K562 (cell line): Measurements from ENCODE around the gene CTTNBP2NL. TPM values are rescaled to one million over a fixed set of nuclear protein-coding genes. Genes with fewer than 3 reads are reported as not detected.

Source experiments
- ATAC-seq: fragments of 200-7000 bp; cut with Tn5 transposase; 3 replicates; pipeline ENCODE4 v1.9.1; 2020; ENCODE audit warnings: moderate library complexity
- BruUV-seq: library from RNA; stranded (reverse); fragments of 400-500 nt; replicated peaks from 2 replicates; lab custom pipeline; 2021; lab: Mats Ljungman, UMichigan
- CTCF ChIA-PET: fragments of 300-600 bp; formaldehyde crosslinking; extraction: SDS; loops from one replicate; lab custom pipeline; 2021; ENCODE audit warnings: low intra/inter-chr PET ratio; lab: Yijun Ruan, JAX
- POLR2A ChIA-PET: fragments of 300-600, 350-650 bp; sonication (Branson Sonifier 250); formaldehyde crosslinking; extraction: SDS; loops from one replicate; lab custom pipeline; 2021; ENCODE audit warnings: antibody characterized with exemption, inconsistent platforms; lab: Yijun Ruan, JAX
- DNase-seq, 4 experiments: peaks; one replicate each; pipeline versions ENCODE4 v3.0.0 to v3.0.0-alpha.2; 2011 to 2018; ENCODE audit warnings: low spot score in 3 of 4, mixed read lengths in 3 of 4; ENCODE audit errors: extremely low read depth in 1 of 4
- FAIRE-seq: peaks from 2 replicates; lab custom pipeline; 2011; peaks lifted over from hg19 to GRCh38; lab: Jason Lieb, UNC
- H2AFZ ChIP-seq: 2 replicates; pipeline ENCODE4 v1.6.0; 2011; ENCODE audit warnings: low read depth, low read length, control low read depth, inconsistent platforms
- H3K27ac ChIP-seq: fragments of 200-600 bp; 3 replicates; pipeline ENCODE4 v1.8.0; 2011; ENCODE audit warnings: low read depth, mild to moderate bottlenecking, control low read depth, inconsistent platforms, low read length, moderate library complexity, mixed read lengths; ENCODE audit errors: extremely low read depth
- H3K27me3 ChIP-seq, 2 experiments: fragments of 300-600 bp in 1 of 2; 2 replicates in 1 of 2; 3 replicates in 1 of 2; pipeline versions ENCODE4 v1.6.0 to v1.8.0; 2011; ENCODE audit warnings: inconsistent platforms in 2 of 2, low read length in 2 of 2, mild to moderate bottlenecking in 1 of 2, mixed read lengths in 1 of 2, moderate library complexity in 1 of 2; ENCODE audit not compliant: control insufficient read depth in 2 of 2, insufficient read depth in 2 of 2
- H3K36me3 ChIP-seq: fragments of 300-600 bp; 3 replicates; pipeline ENCODE4 v1.8.0; 2011; ENCODE audit warnings: mild to moderate bottlenecking, low read length, inconsistent platforms; ENCODE audit not compliant: control insufficient read depth, insufficient read depth
- H3K4me1 ChIP-seq, 2 experiments: fragments of 200-600 bp in 1 of 2; replicated peaks in 1 of 2; 2 replicates in 1 of 2; 3 replicates in 1 of 2; pipeline versions ENCODE4 v1.5.1 to v1.8.0; 2011; ENCODE audit warnings: inconsistent platforms in 2 of 2, low read length in 2 of 2, mild to moderate bottlenecking in 1 of 2, mixed read lengths in 1 of 2, moderate library complexity in 1 of 2; ENCODE audit not compliant: control insufficient read depth in 2 of 2, insufficient read depth in 2 of 2
- H3K4me2 ChIP-seq: 2 replicates; pipeline ENCODE4 v1.6.1; 2011; ENCODE audit warnings: low read length, control low read depth, inconsistent platforms, mixed read lengths; ENCODE audit not compliant: insufficient read depth
- H3K4me3 ChIP-seq: fragments of 200-600 bp; sonication (generic), shearing (Covaris generic); 2 replicates; pipeline ENCODE4 v1.5.1; 2016; ENCODE audit warnings: control low read depth, inconsistent platforms
- H3K79me2 ChIP-seq: fragments of 200-600 bp; 3 replicates; pipeline ENCODE4 v1.8.0; 2011; ENCODE audit warnings: low read length, inconsistent platforms; ENCODE audit not compliant: control insufficient read depth, insufficient read depth
- H3K9ac ChIP-seq, 2 experiments: 2 replicates each; pipeline versions ENCODE4 v1.6.0 to v1.6.1; 2011; ENCODE audit warnings: low read depth in 2 of 2, low read length in 2 of 2, control low read depth in 1 of 2, inconsistent platforms in 1 of 2, mild to moderate bottlenecking in 1 of 2, mixed read lengths in 1 of 2; ENCODE audit not compliant: insufficient read depth in 1 of 2
- H3K9me1 ChIP-seq: one replicate; pipeline ENCODE4 v1.6.0; 2011; ENCODE audit warnings: inconsistent platforms, mild to moderate bottlenecking, low read length, moderate library complexity; ENCODE audit not compliant: control insufficient read depth, insufficient read depth
- H3K9me3 ChIP-seq: replicated peaks from 2 replicates; pipeline ENCODE4 v1.5.1; 2011; ENCODE audit warnings: low read depth, low read length, inconsistent platforms; ENCODE audit not compliant: control insufficient read depth, insufficient read depth
- H4K20me1 ChIP-seq: replicated peaks from 2 replicates; pipeline ENCODE4 v1.6.1; 2011; ENCODE audit warnings: low read length, inconsistent platforms, mixed read lengths; ENCODE audit not compliant: control insufficient read depth, insufficient read depth
- KAT7 ChIP-seq: sonication (generic); formaldehyde crosslinking; IDR thresholded peaks from 2 replicates; pipeline ENCODE4 v1.8.0; 2022; ENCODE audit warnings: missing genetic modification reagents, mild to moderate bottlenecking, borderline replicate concordance
- LCOR ChIP-seq: sonication (generic); formaldehyde crosslinking; IDR thresholded peaks from 2 replicates; pipeline ENCODE4 v1.8.0; 2022; ENCODE audit warnings: mild to moderate bottlenecking, missing genetic modification reagents
- ZBTB33 ChIP-seq: sonication (generic); formaldehyde crosslinking; IDR thresholded peaks from 2 replicates; pipeline ENCODE4 v1.8.1; 2023; ENCODE audit warnings: mild to moderate bottlenecking, missing genetic modification reagents
- ZEB2 ChIP-seq: fragments of 450-650 bp; IDR thresholded peaks from 2 replicates; pipeline ENCODE4 v1.6.1; 2016
- ZFP36 ChIP-seq: fragments of 150-350 bp; IDR thresholded peaks from 2 replicates; pipeline ENCODE4 v1.6.1; 2018; ENCODE audit warnings: low read length, low read depth; ENCODE audit not compliant: partially characterized antibody
- ZNF436 ChIP-seq: fragments of 250-450, 450-650 bp; sonication (Bioruptor Pico); formaldehyde crosslinking; IDR thresholded peaks from 2 replicates; pipeline ENCODE4 v1.7.0; 2020; ENCODE audit warnings: mild to moderate bottlenecking
- WGBS: fragments of 100-300 bp; shearing (Covaris generic); methylation state at CpG from one replicate; pipeline ENCODE4 v1.1.6; 2016; ENCODE audit warnings: low coverage, mixed read lengths; ENCODE audit not compliant: insufficient coverage; ENCODE audit errors: missing lambda C conversion rate; 5-methylcytosine and 5-hydroxymethylcytosine counted together
- in situ Hi-C: fragments of 300-500 bp; cut with MboI; formaldehyde crosslinking; loops from 4 replicates; pipeline ENCODE4 v1.15.0; 2018; ENCODE audit warnings: inconsistent platforms, mixed read lengths
- intact Hi-C: fragments of 100-400 bp; cut with micrococcal nuclease; formaldehyde crosslinking; loops from 2 replicates; pipeline ENCODE4 v1.14.2; 2022
- polyA plus RNA-seq, 8 experiments: library from polyadenylated mRNA; depleted of rRNA in 4 of 8; stranded (reverse) in 5 of 8; unstranded in 3 of 8; fragments of >200 nt; fragmentation: Nextera tagmentation in 2 of 8; fragmentation: Illumina TruSeq in 1 of 8; extraction: Ambion mirVana in 2 of 8; extraction: Trizol in 1 of 8; gene quantifications; 2 replicates each; pipeline versions ENCODE4 v1.2.1 to v1.2.3, GENCODE V29; 2011 to 2014; ENCODE audit warnings: inconsistent platforms in 1 of 8, missing spikeins in 1 of 8
- total RNA-seq, 7 experiments: library from RNA; depleted of rRNA in 6 of 7; stranded (reverse); fragments of >200 nt in 6 of 7; fragmentation: Illumina TruSeq in 2 of 7; extraction: Trizol in 2 of 7; gene quantifications; 2 replicates each; pipeline versions ENCODE4 v1.2.1 to v1.2.3, GENCODE V29; 2011 to 2021; ENCODE audit warnings: low replicate concordance in 1 of 7

The CTTNBP2NL gene
- total and polyA plus RNA-seq, 9 of the 15 experiments (the other 6 are each of a cell fraction or from before 2014, with no cell fraction given), result 0.27 to 1.4 (median 0.62) TPM

- H3K9me3 ChIP-seq, result no peaks in the 10 kb centered on the region
- H3K79me2 ChIP-seq, result no peaks in the 10 kb centered on the region
- H3K4me3 ChIP-seq, result peak overlapping the region; percentile 51
- H3K9ac ChIP-seq, result no peak overlapping the region
- 64% methylated on average over 6 of the region's 6 CpGs for whole genome bisulfite sequencing
- BruUV-seq, result TSS peak; percentile 67
- ATAC-seq (no peak), FAIRE-seq (no peak), DNase-seq (no peak)
- POLR2A ChIA-PET, result no interaction called here
- peaks cover 3 to 8% of the 10 kb centered on the region in 2 experiments; a peak in 3 of 5 replicates for H3K27me3 ChIP-seq
- H3K27ac ChIP-seq, result no peak overlapping the region
- no peak for TF ChIP-seq ZEB2
- no peak for TF ChIP-seq ZNF436 (CRISPR knock-in tag)
- TF ChIP-seq LCOR (CRISPR knock-in tag), result no peak
- peak; percentile 63; the same call in 1 of the 2 replicates for TF ChIP-seq ZBTB33 (CRISPR knock-in tag)
- no peak for TF ChIP-seq ZFP36
- TF ChIP-seq KAT7, result peak; percentile 63; the same call in 1 of the 2 replicates
- in situ Hi-C loops (no loop called here), intact Hi-C loops (no loop called here)
- peaks cover 11 to 27% of the 10 kb centered on the region in 2 experiments; a peak in 4 of 5 replicates for H3K4me1 ChIP-seq
- no peaks in the 10 kb centered on the region for H3K9me1 ChIP-seq
- peak overlapping the region; percentile 93 for H2AFZ ChIP-seq
- H3K36me3 ChIP-seq, result no peaks in the 10 kb centered on the region
- peak overlapping the region; percentile 86 for H3K4me2 ChIP-seq
- no peaks in the 10 kb centered on the region for H4K20me1 ChIP-seq
- CTCF ChIA-PET, result interaction anchor here (0.7 to 2.4 kb wide), 4 partner anchors 54 to 311 kb away, joined by 3 to 14 read pairs (median 8); partner anchors contain the start of gene RHOC
Observed at GRCh38 chr1:112395256-112395820, 676 bp upstream of the CTTNBP2NL start.
